GM12878 (cell line): Measurements from ENCODE around the gene CD86. TPM values are rescaled to one million over a fixed set of nuclear protein-coding genes. Genes with fewer than 3 reads are reported as not detected.

Source experiments
- ATAC-seq: fragments of 200-7000 bp; cut with Tn5 transposase; 3 replicates; pipeline ENCODE4 v1.9.1; 2020; ENCODE audit warnings: mild to moderate bottlenecking, moderate library complexity
- BruUV-seq: library from RNA; stranded (reverse); fragments of 400-500 nt; replicated peaks from 2 replicates; lab custom pipeline; 2021; lab: Mats Ljungman, UMichigan
- CTCF ChIA-PET: fragments of 300-600 bp; sonication (Branson Sonifier 250); formaldehyde crosslinking; extraction: SDS; loops from one replicate; lab custom pipeline; 2021; ENCODE audit warnings: inconsistent platforms; lab: Yijun Ruan, JAX
- POLR2A ChIA-PET: fragments of 350-600 bp; formaldehyde crosslinking; extraction: SDS; loops from one replicate; lab custom pipeline; 2021; ENCODE audit warnings: inconsistent platforms; lab: Charles Lee
- RAD21 ChIA-PET: fragments of 300-600 bp; sonication (Branson Sonifier 250); formaldehyde crosslinking; loops from one replicate; lab custom pipeline; 2023; ENCODE audit warnings: antibody characterized with exemption; ENCODE audit not compliant: unreplicated experiment; lab: Charles Lee
- SMC1A ChIA-PET: fragments of 300-600 bp; sonication (Branson Sonifier 250); formaldehyde crosslinking; loops from one replicate; lab custom pipeline; 2023; ENCODE audit not compliant: unreplicated experiment, uncharacterized antibody; lab: Charles Lee
- DNase-seq: peaks from one replicate; pipeline ENCODE4 v3.0.0-alpha.2; 2011; ENCODE audit warnings: low read depth, low spot score
- FAIRE-seq: peaks from 3 replicates; lab custom pipeline; 2011; peaks lifted over from hg19 to GRCh38; lab: Jason Lieb, UNC
- H2AFZ ChIP-seq: 2 replicates; pipeline ENCODE4 v1.6.0; 2011; ENCODE audit warnings: low read depth, low read length, control low read depth; ENCODE audit not compliant: control insufficient read depth
- H3K27ac ChIP-seq: 2 replicates; pipeline ENCODE4 v1.5.1; 2011; ENCODE audit warnings: control low read depth; ENCODE audit not compliant: control insufficient read depth, insufficient read depth
- H3K27me3 ChIP-seq, 2 experiments: replicated peaks in 1 of 2; 2 replicates each; pipeline versions ENCODE4 v1.6.0 to v1.6.1; 2011; ENCODE audit warnings: low read length in 1 of 2; ENCODE audit not compliant: control insufficient read depth in 2 of 2, insufficient read depth in 2 of 2
- H3K36me3 ChIP-seq, 2 experiments: 2 replicates each; pipeline ENCODE4 v1.5.1; 2011; ENCODE audit warnings: low read length in 1 of 2; ENCODE audit not compliant: control insufficient read depth in 2 of 2, insufficient read depth in 2 of 2
- H3K4me1 ChIP-seq: 2 replicates; pipeline ENCODE4 v1.6.1; 2011; ENCODE audit warnings: mild to moderate bottlenecking, low read length, moderate library complexity, mixed read lengths; ENCODE audit not compliant: control insufficient read depth, insufficient read depth
- H3K4me2 ChIP-seq: 2 replicates; pipeline ENCODE4 v1.6.0; 2011; ENCODE audit warnings: control low read depth; ENCODE audit not compliant: control insufficient read depth, insufficient read depth
- H3K4me3 ChIP-seq: fragments of 200-600 bp; sonication (generic); 2 replicates; pipeline ENCODE4 v1.5.1; 2016
- H3K79me2 ChIP-seq: 2 replicates; pipeline ENCODE4 v1.6.0; 2011; ENCODE audit warnings: low read length; ENCODE audit not compliant: control insufficient read depth, insufficient read depth
- H3K9ac ChIP-seq: 2 replicates; pipeline ENCODE4 v1.8.0; 2011; ENCODE audit warnings: low read length, control low read depth, mixed read lengths; ENCODE audit not compliant: control insufficient read depth, insufficient read depth
- H3K9me3 ChIP-seq: replicated peaks from 3 replicates; pipeline ENCODE4 v1.5.1; 2011; ENCODE audit warnings: mild to moderate bottlenecking, low read length; ENCODE audit not compliant: control insufficient read depth, insufficient read depth
- H4K20me1 ChIP-seq: 2 replicates; pipeline ENCODE4 v1.6.0; 2011; ENCODE audit not compliant: control insufficient read depth, insufficient read depth
- CBX5 ChIP-seq: sonication (generic); IDR thresholded peaks from 2 replicates; pipeline ENCODE4 v1.6.1; 2016; ENCODE audit warnings: low read depth, moderate library complexity, mild to moderate bottlenecking, inconsistent platforms
- E2F4 ChIP-seq: IDR thresholded peaks from 2 replicates; pipeline ENCODE4 v1.6.1; 2012; ENCODE audit warnings: low read depth, low read length, improper control_type of control experiment
- FOS ChIP-seq: IDR thresholded peaks from 3 replicates; pipeline ENCODE4 v1.6.1; 2011; ENCODE audit warnings: borderline replicate concordance; ENCODE audit not compliant: insufficient read length; ENCODE audit errors: extremely low read depth
- FOXK2 ChIP-seq: fragments of 450-650 bp; IDR thresholded peaks from 2 replicates; pipeline ENCODE4 v1.6.1; 2017; ENCODE audit warnings: mild to moderate bottlenecking, moderate library complexity
- LARP7 ChIP-seq: fragments of 450-650 bp; IDR thresholded peaks from 2 replicates; pipeline ENCODE4 v1.6.1; 2017; ENCODE audit warnings: mild to moderate bottlenecking
- MXI1 ChIP-seq: fragments of 150-350 bp; IDR thresholded peaks from 2 replicates; pipeline ENCODE4 v1.6.1; 2011; ENCODE audit warnings: low read depth, mild to moderate bottlenecking, inconsistent platforms, low read length, improper control_type of control experiment
- NFIC ChIP-seq: IDR thresholded peaks from 2 replicates; pipeline ENCODE4 v1.6.1; 2012; ENCODE audit warnings: low read depth, mild to moderate bottlenecking, inconsistent platforms, low read length, moderate library complexity
- NR2F1 ChIP-seq: fragments of 450-650 bp; conservative IDR thresholded peaks from 2 replicates; pipeline ENCODE4 v1.6.1; 2017; ENCODE audit warnings: mild to moderate bottlenecking
- PML ChIP-seq: IDR thresholded peaks from 2 replicates; pipeline ENCODE4 v1.6.1; 2012; ENCODE audit warnings: low read length, inconsistent platforms
- SP1 ChIP-seq: IDR thresholded peaks from one replicate; pipeline ENCODE4 v1.6.1; 2011; ENCODE audit warnings: low read depth, low read length
- SPI1 ChIP-seq: IDR thresholded peaks from 2 replicates; pipeline ENCODE4 v1.6.1; 2011; ENCODE audit warnings: low read depth, mild to moderate bottlenecking, low read length, moderate library complexity, borderline replicate concordance; ENCODE audit not compliant: insufficient read depth
- SREBF1 ChIP-seq: IDR thresholded peaks from 2 replicates; pipeline ENCODE4 v1.6.1; 2012; ENCODE audit warnings: mild to moderate bottlenecking, low read length
- SRF ChIP-seq, 2 experiments: IDR thresholded peaks; 2 replicates each; pipeline ENCODE4 v1.6.1; 2011; ENCODE audit warnings: low read depth in 2 of 2, low read length in 2 of 2, mild to moderate bottlenecking in 1 of 2, moderate library complexity in 1 of 2
- TCF3 ChIP-seq: IDR thresholded peaks from 2 replicates; pipeline ENCODE4 v1.6.1; 2012; ENCODE audit warnings: low read depth, mild to moderate bottlenecking, low read length, borderline replicate concordance; ENCODE audit not compliant: insufficient read depth
- TCF7 ChIP-seq: IDR thresholded peaks from 2 replicates; pipeline ENCODE4 v1.6.1; 2014; ENCODE audit warnings: antibody characterized with exemption, borderline replicate concordance
- WGBS: methylation state at CpG from one replicate; pipeline ENCODE4 v1.1.6; 2016; ENCODE audit warnings: low lambda C conversion rate; ENCODE audit not compliant: insufficient replicate concordance, insufficient coverage; ENCODE audit errors: missing lambda C conversion rate; 5-methylcytosine and 5-hydroxymethylcytosine counted together
- in situ Hi-C: fragments of 300-500 bp; cut with MboI; formaldehyde crosslinking; loops from 9 replicates; pipeline ENCODE4 v1.14.3; 2018; ENCODE audit warnings: mixed read lengths
- intact Hi-C: fragments of 100-400 bp; cut with micrococcal nuclease; formaldehyde crosslinking; loops from one replicate; pipeline ENCODE4 v1.14.2; 2022; ENCODE audit not compliant: unreplicated experiment
- polyA plus RNA-seq, 11 experiments: library from polyadenylated mRNA; depleted of rRNA in 4 of 11; unstranded in 6 of 11; stranded (reverse) in 5 of 11; fragments of >200 nt; fragmentation: Nextera tagmentation in 4 of 11; fragmentation: Illumina TruSeq in 1 of 11; extraction: Ambion mirVana in 4 of 11; extraction: Trizol in 1 of 11; gene quantifications; 1 replicate in 1 of 11; 2 replicates in 10 of 11; pipeline versions ENCODE4 v1.2.1 to v1.2.3, GENCODE V29; 2011 to 2016; ENCODE audit warnings: inconsistent platforms in 2 of 11, missing spikeins in 2 of 11, low read depth in 1 of 11
- total RNA-seq, 4 experiments: library from RNA; depleted of rRNA in 3 of 4; stranded (reverse); fragments of >200 nt in 3 of 4; fragmentation: Illumina TruSeq in 1 of 4; extraction: Trizol in 1 of 4; gene quantifications; 2 replicates each; pipeline versions ENCODE4 v1.2.1 to v1.2.3, GENCODE V29; 2013 to 2021
- TF ChIP-seq, protein P1 (sequence below): IDR thresholded peaks from 2 replicates; pipeline ENCODE4 v1.6.1; 2012; ENCODE audit warnings: mild to moderate bottlenecking, low read depth, low read length
- TF ChIP-seq, protein P2 (sequence below): fragments of 450-650 bp; IDR thresholded peaks from 2 replicates; pipeline ENCODE4 v1.6.1; 2016; ENCODE audit warnings: mild to moderate bottlenecking, moderate library complexity, borderline replicate concordance

Gene CD86
- total and polyA plus RNA-seq, 10 of the 15 experiments (the other 5 are each of a cell fraction or from before 2014, with no cell fraction given), result 40.9 to 100 (median 55.5) TPM

DNA sequence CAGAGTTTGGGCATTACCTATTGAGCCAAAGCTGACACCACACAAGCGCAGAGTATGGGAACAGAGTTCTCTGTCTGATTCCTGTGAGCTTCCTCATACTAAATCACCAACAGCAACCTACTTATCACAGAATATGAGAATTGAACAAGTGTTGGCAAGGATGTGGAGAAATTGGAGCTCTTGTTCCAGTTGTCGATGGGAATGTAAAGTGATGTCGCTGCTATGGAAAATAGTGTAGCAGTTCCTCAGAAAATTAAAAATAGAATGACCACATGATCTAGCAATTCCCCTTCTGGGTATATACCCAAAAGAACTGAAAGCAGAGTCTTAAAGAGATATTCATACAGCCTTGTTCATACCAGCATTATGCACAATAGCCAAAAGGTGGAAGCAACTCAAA is 33.4 kb downstream of the CD86 start:
- Histone ChIP-seq H3K4me1 (peaks cover 53% of the 10 kb centered on the region), H3K4me3 (no peak overlapping the region), H3K4me2 (no peak overlapping the region), H3K27me3 (no peaks in the 10 kb centered on the region), H3K27ac (no peak overlapping the region), H3K36me3 (peaks cover 0 to 2% of the 10 kb centered on the region in 2 experiments; a peak in 1 of 4 replicates), H2AFZ (no peak overlapping the region), H3K79me2 (peaks cover 25% of the 10 kb centered on the region), H3K9ac (no peak overlapping the region), H3K9me3 (no peaks in the 10 kb centered on the region), H4K20me1 (no peaks in the 10 kb centered on the region)
- ChIA-PET POLR2A (interaction anchor here (0.8 to 9.9 kb wide), 5 partner anchors 9 to 86 kb away, joined by 3 to 165 read pairs (median 3); no protein-coding TSS in a partner anchor), RAD21 (interaction anchor here (1.0 to 16.0 kb wide), 5 partner anchors 10 to 91 kb away, joined by 3 to 426 read pairs (median 4); no protein-coding TSS in a partner anchor), SMC1A (interaction anchor here (0.8 to 33.7 kb wide), 8 partner anchors 6 to 176 kb away, joined by 3 to 882 read pairs (median 203); partner anchors contain the start of gene CD86), CTCF (interaction anchor here (1.0 to 10.5 kb wide), 4 partner anchors 13 to 93 kb away, joined by 3 to 73 read pairs (median 6); no protein-coding TSS in a partner anchor)
- no peak for DNase-seq
- intact Hi-C loops, result no loop called here
- in situ Hi-C loops, result no loop called here
- 98% methylated on average over 3 of the region's 3 CpGs for WGBS
- no TSS peak for BruUV-seq
- no peak for ATAC-seq
- FAIRE-seq, result no peak
- TF ChIP-seq NR2F1 (no peak), SP1 (no peak), TCF7 (no peak), MXI1 (no peak), FOXK2 (no peak), SRF (IDR thresholded peaks at IDR 0.05; ENCODE audit: low read depth in 2 of 2, low read length in 2 of 2) (no peak), FOS (no peak), NFIC (no peak), TCF3 (no peak), CBX5 (no peak), PML (no peak), SREBF1 (no peak), E2F4 (no peak), LARP7 (no peak), SPI1 (no peak)
- TF ChIP-seq, protein P1, sequence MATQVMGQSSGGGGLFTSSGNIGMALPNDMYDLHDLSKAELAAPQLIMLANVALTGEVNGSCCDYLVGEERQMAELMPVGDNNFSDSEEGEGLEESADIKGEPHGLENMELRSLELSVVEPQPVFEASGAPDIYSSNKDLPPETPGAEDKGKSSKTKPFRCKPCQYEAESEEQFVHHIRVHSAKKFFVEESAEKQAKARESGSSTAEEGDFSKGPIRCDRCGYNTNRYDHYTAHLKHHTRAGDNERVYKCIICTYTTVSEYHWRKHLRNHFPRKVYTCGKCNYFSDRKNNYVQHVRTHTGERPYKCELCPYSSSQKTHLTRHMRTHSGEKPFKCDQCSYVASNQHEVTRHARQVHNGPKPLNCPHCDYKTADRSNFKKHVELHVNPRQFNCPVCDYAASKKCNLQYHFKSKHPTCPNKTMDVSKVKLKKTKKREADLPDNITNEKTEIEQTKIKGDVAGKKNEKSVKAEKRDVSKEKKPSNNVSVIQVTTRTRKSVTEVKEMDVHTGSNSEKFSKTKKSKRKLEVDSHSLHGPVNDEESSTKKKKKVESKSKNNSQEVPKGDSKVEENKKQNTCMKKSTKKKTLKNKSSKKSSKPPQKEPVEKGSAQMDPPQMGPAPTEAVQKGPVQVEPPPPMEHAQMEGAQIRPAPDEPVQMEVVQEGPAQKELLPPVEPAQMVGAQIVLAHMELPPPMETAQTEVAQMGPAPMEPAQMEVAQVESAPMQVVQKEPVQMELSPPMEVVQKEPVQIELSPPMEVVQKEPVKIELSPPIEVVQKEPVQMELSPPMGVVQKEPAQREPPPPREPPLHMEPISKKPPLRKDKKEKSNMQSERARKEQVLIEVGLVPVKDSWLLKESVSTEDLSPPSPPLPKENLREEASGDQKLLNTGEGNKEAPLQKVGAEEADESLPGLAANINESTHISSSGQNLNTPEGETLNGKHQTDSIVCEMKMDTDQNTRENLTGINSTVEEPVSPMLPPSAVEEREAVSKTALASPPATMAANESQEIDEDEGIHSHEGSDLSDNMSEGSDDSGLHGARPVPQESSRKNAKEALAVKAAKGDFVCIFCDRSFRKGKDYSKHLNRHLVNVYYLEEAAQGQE, result no peak
- TF ChIP-seq, protein P2, sequence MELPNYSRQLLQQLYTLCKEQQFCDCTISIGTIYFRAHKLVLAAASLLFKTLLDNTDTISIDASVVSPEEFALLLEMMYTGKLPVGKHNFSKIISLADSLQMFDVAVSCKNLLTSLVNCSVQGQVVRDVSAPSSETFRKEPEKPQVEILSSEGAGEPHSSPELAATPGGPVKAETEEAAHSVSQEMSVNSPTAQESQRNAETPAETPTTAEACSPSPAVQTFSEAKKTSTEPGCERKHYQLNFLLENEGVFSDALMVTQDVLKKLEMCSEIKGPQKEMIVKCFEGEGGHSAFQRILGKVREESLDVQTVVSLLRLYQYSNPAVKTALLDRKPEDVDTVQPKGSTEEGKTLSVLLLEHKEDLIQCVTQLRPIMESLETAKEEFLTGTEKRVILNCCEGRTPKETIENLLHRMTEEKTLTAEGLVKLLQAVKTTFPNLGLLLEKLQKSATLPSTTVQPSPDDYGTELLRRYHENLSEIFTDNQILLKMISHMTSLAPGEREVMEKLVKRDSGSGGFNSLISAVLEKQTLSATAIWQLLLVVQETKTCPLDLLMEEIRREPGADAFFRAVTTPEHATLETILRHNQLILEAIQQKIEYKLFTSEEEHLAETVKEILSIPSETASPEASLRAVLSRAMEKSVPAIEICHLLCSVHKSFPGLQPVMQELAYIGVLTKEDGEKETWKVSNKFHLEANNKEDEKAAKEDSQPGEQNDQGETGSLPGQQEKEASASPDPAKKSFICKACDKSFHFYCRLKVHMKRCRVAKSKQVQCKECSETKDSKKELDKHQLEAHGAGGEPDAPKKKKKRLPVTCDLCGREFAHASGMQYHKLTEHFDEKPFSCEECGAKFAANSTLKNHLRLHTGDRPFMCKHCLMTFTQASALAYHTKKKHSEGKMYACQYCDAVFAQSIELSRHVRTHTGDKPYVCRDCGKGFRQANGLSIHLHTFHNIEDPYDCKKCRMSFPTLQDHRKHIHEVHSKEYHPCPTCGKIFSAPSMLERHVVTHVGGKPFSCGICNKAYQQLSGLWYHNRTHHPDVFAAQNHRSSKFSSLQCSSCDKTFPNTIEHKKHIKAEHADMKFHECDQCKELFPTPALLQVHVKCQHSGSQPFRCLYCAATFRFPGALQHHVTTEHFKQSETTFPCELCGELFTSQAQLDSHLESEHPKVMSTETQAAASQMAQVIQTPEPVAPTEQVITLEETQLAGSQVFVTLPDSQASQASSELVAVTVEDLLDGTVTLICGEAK, result no peak
